ENCODE measurements around the gene GALNT10.

GALNT10 gene

DNA sequence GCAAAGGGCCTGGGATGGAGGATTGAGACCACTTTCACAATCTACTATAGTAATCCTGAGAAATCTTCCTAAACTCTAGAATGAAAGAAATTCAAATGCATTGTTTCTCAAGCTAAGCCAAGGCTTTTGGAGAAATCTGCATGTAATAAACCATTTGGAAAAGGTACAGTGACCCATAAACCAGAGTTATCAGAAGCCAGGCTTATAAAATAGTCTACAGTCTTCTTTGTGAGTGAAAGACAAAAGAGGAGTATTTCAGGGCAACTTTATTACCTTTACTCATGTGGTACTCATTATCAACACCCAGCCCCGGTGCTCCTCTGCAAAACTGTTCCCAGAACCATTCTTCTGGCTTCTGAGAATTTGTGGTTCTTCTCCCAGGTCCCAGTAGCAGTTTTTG is 87.0 kb downstream of the GALNT10 start:
- H3K9me3 ChIP-seq (ENCODE audit: control insufficient read depth in 2 of 2, low read length in 2 of 2) = no peaks in the 10 kb centered on the region
- H3K4me1 ChIP-seq (ENCODE audit: control insufficient read depth, insufficient read depth, low read length) = peaks cover 8% of the 10 kb centered on the region
- no peak overlapping the region for H3K4me3 ChIP-seq (ENCODE audit: low read length in 2 of 2)
- no peak overlapping the region for H3K27ac ChIP-seq (ENCODE audit: low read length)
- no peaks in the 10 kb centered on the region for H3K36me3 ChIP-seq (ENCODE audit: control insufficient read depth in 2 of 2, insufficient read depth in 2 of 2, low read length in 2 of 2)
- H3K9ac ChIP-seq (ENCODE audit: low read length in 2 of 2) = no peak overlapping the region
- no peaks in the 10 kb centered on the region for H3K27me3 ChIP-seq (ENCODE audit: control insufficient read depth in 1 of 2, insufficient read depth in 2 of 2, low read length in 2 of 2)

DNA sequence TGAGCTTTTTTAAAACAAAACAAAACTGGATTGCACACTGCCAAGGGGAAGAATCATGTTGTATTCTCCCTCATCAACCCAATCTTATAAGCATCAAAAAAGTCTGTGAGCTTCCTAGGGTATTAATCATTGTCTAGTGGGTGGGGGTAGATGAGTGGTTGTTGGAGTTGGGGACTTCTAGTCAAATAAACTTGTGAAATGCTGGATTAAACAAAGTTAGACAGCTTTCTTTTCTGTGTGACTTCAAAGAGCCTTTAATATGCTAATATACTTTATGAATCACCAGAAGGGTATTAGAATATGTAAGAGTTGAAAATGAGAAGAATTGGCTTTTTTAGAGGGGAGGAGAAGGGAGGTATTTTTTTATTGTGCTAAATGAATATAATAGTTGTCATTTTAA is 87.7 kb downstream of the GALNT10 start:
- Histone ChIP-seq H3K9me3 (ENCODE audit: control insufficient read depth in 2 of 2, low read length in 2 of 2) (no peaks in the 10 kb centered on the region), H3K27me3 (ENCODE audit: control insufficient read depth in 1 of 2, insufficient read depth in 2 of 2, low read length in 2 of 2) (no peaks in the 10 kb centered on the region), H3K4me1 (ENCODE audit: control insufficient read depth, insufficient read depth, low read length) (peaks cover 3% of the 10 kb centered on the region), H3K4me3 (ENCODE audit: low read length in 2 of 2) (no peak overlapping the region), H3K27ac (ENCODE audit: low read length) (no peak overlapping the region), H3K9ac (ENCODE audit: low read length in 2 of 2) (no peak overlapping the region), H3K36me3 (ENCODE audit: control insufficient read depth in 2 of 2, insufficient read depth in 2 of 2, low read length in 2 of 2) (no peaks in the 10 kb centered on the region)

DNA sequence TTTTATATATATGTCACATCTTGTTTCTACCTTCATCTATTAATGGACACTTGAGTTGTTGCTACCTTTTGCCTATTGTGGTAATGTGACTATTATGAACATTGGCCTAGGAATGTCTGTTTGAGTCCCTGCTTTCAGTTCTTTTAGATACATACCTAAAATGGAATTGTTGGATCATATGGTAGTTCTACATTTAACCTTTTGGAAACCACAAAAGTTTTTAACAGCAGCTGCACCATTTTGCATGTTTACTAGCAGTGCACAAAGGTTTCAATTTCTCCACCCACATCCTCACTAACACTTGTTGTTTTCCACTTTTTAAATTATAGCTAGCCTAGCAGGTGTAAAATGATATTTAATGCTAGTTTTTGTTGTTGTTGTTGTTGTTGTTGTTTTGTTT is 88.4 kb downstream of the GALNT10 start:
- H3K9me3 ChIP-seq (ENCODE audit: control insufficient read depth in 2 of 2, low read length in 2 of 2) = no peaks in the 10 kb centered on the region
- H3K4me1 ChIP-seq (ENCODE audit: control insufficient read depth, insufficient read depth, low read length) = no peaks in the 10 kb centered on the region
- H3K36me3 ChIP-seq (ENCODE audit: control insufficient read depth in 2 of 2, insufficient read depth in 2 of 2, low read length in 2 of 2) = no peaks in the 10 kb centered on the region
- no peak overlapping the region for H3K4me3 ChIP-seq (ENCODE audit: low read length in 2 of 2)
- H3K27ac ChIP-seq (ENCODE audit: low read length) = no peak overlapping the region
- no peak overlapping the region for H3K9ac ChIP-seq (ENCODE audit: low read length in 2 of 2)
- H3K27me3 ChIP-seq (ENCODE audit: control insufficient read depth in 1 of 2, insufficient read depth in 2 of 2, low read length in 2 of 2) = no peaks in the 10 kb centered on the region

DNA sequence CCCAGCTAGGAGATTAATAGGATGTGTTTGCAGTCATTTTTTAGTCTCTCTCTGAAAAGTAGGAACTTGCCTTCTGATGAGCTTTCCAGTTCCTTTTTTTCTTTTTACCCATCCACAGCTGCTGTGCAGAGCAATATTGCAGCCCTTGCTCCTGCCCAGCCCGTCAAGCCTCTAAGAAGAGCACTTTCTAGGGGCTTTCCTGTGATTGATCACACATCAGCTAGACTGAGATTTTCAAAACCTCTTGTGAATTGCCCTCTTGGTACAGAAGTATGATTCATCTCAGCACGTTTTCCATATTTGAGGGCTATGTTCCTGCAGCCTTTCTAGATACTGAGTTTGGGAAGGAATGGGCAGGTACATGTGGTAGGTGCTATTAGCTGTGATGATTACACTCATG is 93.9 kb downstream of the GALNT10 start:
- H3K4me1 ChIP-seq (ENCODE audit: control insufficient read depth, insufficient read depth, low read length) = peaks cover 22% of the 10 kb centered on the region
- no peak overlapping the region for H3K27ac ChIP-seq (ENCODE audit: low read length)
- H3K4me3 ChIP-seq (ENCODE audit: low read length in 2 of 2) = no peak overlapping the region
- H3K27me3 ChIP-seq (ENCODE audit: control insufficient read depth in 1 of 2, insufficient read depth in 2 of 2, low read length in 2 of 2) = no peaks in the 10 kb centered on the region
- no peaks in the 10 kb centered on the region for H3K9me3 ChIP-seq (ENCODE audit: control insufficient read depth in 2 of 2, low read length in 2 of 2)
- H3K9ac ChIP-seq (ENCODE audit: low read length in 2 of 2) = no peak overlapping the region
- H3K36me3 ChIP-seq (ENCODE audit: control insufficient read depth in 2 of 2, insufficient read depth in 2 of 2, low read length in 2 of 2) = no peaks in the 10 kb centered on the region

DNA sequence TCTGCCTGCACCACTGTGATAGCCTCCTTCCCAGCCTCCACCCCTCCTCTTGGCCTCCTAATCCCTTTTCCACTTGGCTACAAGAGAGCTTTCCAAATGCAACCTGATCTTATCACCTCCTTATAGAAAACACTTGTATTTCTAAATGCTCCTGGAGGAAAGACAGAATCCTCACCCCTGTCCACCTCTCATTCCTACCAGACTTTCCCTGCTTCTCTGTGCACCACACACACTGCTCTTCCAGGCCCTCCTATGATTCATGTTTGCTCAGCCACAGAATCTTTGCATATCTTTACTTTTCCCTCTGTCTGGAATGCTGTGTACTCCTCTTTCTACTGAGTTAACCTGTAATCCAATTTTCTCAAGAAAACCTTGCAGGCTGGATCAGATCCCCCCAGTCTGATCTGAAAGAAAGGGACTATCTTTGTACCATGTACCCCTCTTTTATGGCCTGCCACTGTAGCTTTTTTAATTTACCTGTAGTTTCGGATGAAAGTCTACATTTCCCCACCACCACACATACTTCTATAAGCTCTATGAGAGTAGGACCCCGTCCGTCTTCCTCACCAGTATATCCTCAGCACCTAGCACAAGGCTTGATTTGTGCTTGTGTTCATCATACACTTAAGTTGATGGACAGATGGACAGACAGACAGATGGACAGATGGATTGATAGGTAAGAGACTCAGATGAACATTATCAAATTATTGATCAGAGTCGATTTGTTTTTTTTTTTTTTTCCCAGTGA is 95.3 kb downstream of the GALNT10 start:
- Histone ChIP-seq H3K9ac (ENCODE audit: low read length in 2 of 2) (no peak overlapping the region), H3K27ac (ENCODE audit: low read length) (no peak overlapping the region), H3K4me1 (ENCODE audit: control insufficient read depth, insufficient read depth, low read length) (peaks cover 22% of the 10 kb centered on the region), H3K27me3 (ENCODE audit: control insufficient read depth in 1 of 2, insufficient read depth in 2 of 2, low read length in 2 of 2) (no peaks in the 10 kb centered on the region), H3K9me3 (ENCODE audit: control insufficient read depth in 2 of 2, low read length in 2 of 2) (no peaks in the 10 kb centered on the region), H3K36me3 (ENCODE audit: control insufficient read depth in 2 of 2, insufficient read depth in 2 of 2, low read length in 2 of 2) (no peaks in the 10 kb centered on the region), H3K4me3 (ENCODE audit: low read length in 2 of 2) (no peak overlapping the region)

DNA sequence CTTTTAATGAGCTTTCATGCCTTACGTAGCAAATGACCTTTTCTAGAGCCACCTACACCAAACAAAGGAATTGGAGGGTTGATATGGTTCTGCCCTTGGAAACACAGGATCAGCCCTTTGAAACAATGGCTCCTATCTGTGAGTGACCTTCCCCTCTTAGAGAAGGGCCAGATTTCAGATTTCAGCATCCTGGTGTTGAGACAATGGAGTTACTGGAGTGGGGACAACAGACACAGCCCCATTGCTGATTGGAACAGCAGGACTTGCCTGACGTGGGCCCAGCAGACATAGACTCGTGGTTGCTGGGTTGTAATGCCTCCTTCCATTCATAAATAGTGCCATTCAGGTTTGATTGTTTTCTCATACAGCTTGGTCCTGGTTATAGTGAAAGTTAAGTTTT is 96.0 kb downstream of the GALNT10 start:
- H3K4me3 ChIP-seq (ENCODE audit: low read length in 2 of 2) = no peak overlapping the region
- no peak overlapping the region for H3K9ac ChIP-seq (ENCODE audit: low read length in 2 of 2)
- no peaks in the 10 kb centered on the region for H3K27me3 ChIP-seq (ENCODE audit: control insufficient read depth in 1 of 2, insufficient read depth in 2 of 2, low read length in 2 of 2)
- H3K4me1 ChIP-seq (ENCODE audit: control insufficient read depth, insufficient read depth, low read length) = peaks cover 22% of the 10 kb centered on the region
- H3K9me3 ChIP-seq (ENCODE audit: control insufficient read depth in 2 of 2, low read length in 2 of 2) = no peaks in the 10 kb centered on the region
- H3K36me3 ChIP-seq (ENCODE audit: control insufficient read depth in 2 of 2, insufficient read depth in 2 of 2, low read length in 2 of 2) = no peaks in the 10 kb centered on the region
- H3K27ac ChIP-seq (ENCODE audit: low read length) = no peak overlapping the region

DNA sequence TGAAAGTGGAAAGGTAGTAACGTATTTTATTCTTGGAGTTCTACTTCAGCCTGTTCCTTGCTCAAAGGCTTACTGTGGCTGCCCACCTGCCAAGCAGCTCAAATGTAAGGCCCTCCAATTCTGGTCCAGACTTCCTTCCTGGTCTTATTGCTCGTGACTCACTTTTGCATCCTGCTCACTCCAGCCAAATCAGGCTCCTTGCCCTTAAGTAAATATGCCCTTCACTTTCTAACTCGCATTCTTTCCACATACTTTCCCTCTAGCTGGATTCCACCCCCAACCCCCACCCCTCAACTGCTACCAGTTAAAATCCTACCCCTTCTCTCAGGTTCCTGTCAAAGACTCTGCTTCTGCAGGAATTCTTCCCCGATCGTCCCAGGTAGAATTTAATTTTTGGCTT is 96.6 kb downstream of the GALNT10 start:
- Histone ChIP-seq H3K27me3 (ENCODE audit: control insufficient read depth in 1 of 2, insufficient read depth in 2 of 2, low read length in 2 of 2) (no peaks in the 10 kb centered on the region), H3K4me1 (ENCODE audit: control insufficient read depth, insufficient read depth, low read length) (peaks cover 22% of the 10 kb centered on the region), H3K36me3 (ENCODE audit: control insufficient read depth in 2 of 2, insufficient read depth in 2 of 2, low read length in 2 of 2) (no peaks in the 10 kb centered on the region), H3K9me3 (ENCODE audit: control insufficient read depth in 2 of 2, low read length in 2 of 2) (no peaks in the 10 kb centered on the region), H3K4me3 (ENCODE audit: low read length in 2 of 2) (no peak overlapping the region), H3K27ac (ENCODE audit: low read length) (peak overlapping the region; percentile 58), H3K9ac (ENCODE audit: low read length in 2 of 2) (peak overlapping the region in 1 of 2 donors; percentile 13)

DNA sequence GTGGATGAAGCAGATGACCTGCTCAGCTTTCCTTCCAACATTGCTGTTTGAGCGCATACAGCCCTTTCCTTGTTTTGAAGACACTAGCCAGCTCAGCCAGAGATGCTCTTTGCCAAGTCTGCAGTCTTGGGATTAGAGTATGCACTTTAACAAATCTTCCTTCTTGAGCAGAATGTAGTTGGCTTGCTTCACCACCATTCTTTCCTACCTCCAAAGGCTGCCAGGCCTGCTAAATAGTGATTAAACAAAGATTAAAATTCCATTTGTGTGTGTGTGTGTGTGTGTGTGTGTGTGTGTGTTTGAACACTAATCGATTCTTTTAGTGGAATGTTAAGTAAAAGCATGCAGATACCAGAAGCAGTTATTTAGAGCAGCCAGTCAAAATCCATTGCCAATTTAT is 97.6 kb downstream of the GALNT10 start:
- Histone ChIP-seq H3K9me3 (ENCODE audit: control insufficient read depth in 2 of 2, low read length in 2 of 2) (no peaks in the 10 kb centered on the region), H3K36me3 (ENCODE audit: control insufficient read depth in 2 of 2, insufficient read depth in 2 of 2, low read length in 2 of 2) (no peaks in the 10 kb centered on the region), H3K27me3 (ENCODE audit: control insufficient read depth in 1 of 2, insufficient read depth in 2 of 2, low read length in 2 of 2) (no peaks in the 10 kb centered on the region), H3K27ac (ENCODE audit: low read length) (peak overlapping the region; percentile 58), H3K4me1 (ENCODE audit: control insufficient read depth, insufficient read depth, low read length) (peaks cover 22% of the 10 kb centered on the region), H3K9ac (ENCODE audit: low read length in 2 of 2) (no peak overlapping the region), H3K4me3 (ENCODE audit: low read length in 2 of 2) (no peak overlapping the region)

DNA sequence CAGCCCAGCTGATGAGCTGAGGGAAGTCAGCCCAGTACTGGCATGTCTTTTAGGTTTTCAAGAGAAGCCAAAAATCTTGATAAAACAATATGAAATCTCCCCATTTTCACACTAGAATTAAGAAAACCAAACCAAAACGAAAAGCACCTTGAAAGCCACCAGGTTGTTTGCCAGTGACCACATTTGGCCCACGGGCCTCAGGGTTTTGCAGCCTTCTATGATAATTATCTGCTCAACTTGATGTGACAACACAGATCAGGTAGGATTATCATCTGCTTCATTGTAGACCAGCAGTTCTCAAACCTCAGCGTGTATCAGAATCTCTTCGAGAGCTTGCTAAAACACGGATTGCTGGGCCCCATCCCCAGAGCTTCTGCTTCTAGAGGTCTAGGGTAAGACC is 101.4 kb downstream of the GALNT10 start:
- Histone ChIP-seq H3K4me3 (ENCODE audit: low read length in 2 of 2) (no peak overlapping the region), H3K4me1 (ENCODE audit: control insufficient read depth, insufficient read depth, low read length) (peaks cover 14% of the 10 kb centered on the region), H3K36me3 (ENCODE audit: control insufficient read depth in 2 of 2, insufficient read depth in 2 of 2, low read length in 2 of 2) (peaks cover 4 to 7% of the 10 kb centered on the region in 2 donors), H3K9me3 (ENCODE audit: control insufficient read depth in 2 of 2, low read length in 2 of 2) (no peaks in the 10 kb centered on the region), H3K27me3 (ENCODE audit: control insufficient read depth in 1 of 2, insufficient read depth in 2 of 2, low read length in 2 of 2) (no peaks in the 10 kb centered on the region), H3K27ac (ENCODE audit: low read length) (no peak overlapping the region), H3K9ac (ENCODE audit: low read length in 2 of 2) (no peak overlapping the region)

DNA sequence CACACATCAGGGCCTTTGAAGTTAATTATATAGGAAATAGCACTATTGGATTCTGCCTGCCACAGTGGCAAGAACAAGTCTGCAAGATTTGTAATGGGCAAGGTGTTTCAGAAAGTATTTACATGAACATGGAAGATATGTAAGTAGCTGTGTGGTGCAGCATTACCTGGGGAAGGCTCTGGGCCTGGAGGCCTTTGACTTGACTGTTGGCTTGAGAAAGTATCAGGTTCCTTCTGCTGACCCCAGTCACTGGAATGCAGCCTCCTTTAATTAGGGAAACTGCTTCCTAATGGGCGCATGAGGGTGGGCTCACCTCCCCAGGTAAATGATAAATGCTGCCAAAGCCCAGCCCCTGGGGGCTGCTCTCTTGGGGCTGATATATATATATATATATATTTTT is 102.7 kb downstream of the GALNT10 start:
- Histone ChIP-seq H3K36me3 (ENCODE audit: control insufficient read depth in 2 of 2, insufficient read depth in 2 of 2, low read length in 2 of 2) (peaks cover 6 to 7% of the 10 kb centered on the region in 2 donors), H3K4me3 (ENCODE audit: low read length in 2 of 2) (no peak overlapping the region), H3K27ac (ENCODE audit: low read length) (no peak overlapping the region), H3K4me1 (ENCODE audit: control insufficient read depth, insufficient read depth, low read length) (peaks cover under 1% of the 10 kb centered on the region), H3K9me3 (ENCODE audit: control insufficient read depth in 2 of 2, low read length in 2 of 2) (no peaks in the 10 kb centered on the region), H3K27me3 (ENCODE audit: control insufficient read depth in 1 of 2, insufficient read depth in 2 of 2, low read length in 2 of 2) (no peaks in the 10 kb centered on the region), H3K9ac (ENCODE audit: low read length in 2 of 2) (no peak overlapping the region)

DNA sequence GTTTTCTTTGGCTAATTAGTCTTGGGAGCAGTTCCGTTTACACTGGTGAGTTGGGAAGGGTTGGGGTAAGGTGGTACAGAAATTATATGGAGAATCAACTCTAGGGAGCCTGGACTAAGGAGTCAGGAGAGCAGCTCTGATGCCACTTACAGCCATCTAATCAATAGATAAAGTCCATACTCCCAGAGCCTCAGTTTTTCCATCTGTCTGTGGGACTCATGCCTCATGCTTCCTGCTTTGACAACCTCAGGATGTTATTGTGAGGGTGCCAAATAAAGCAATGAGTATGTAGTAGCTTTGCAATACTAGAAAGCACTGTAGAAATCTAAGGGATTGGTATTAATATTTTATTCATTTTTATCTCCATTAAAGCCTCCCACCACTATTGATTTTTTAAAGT is 105.0 kb downstream of the GALNT10 start:
- Histone ChIP-seq H3K27ac (ENCODE audit: low read length) (no peak overlapping the region), H3K9ac (ENCODE audit: low read length in 2 of 2) (no peak overlapping the region), H3K9me3 (ENCODE audit: control insufficient read depth in 2 of 2, low read length in 2 of 2) (no peaks in the 10 kb centered on the region), H3K4me1 (ENCODE audit: control insufficient read depth, insufficient read depth, low read length) (no peaks in the 10 kb centered on the region), H3K4me3 (ENCODE audit: low read length in 2 of 2) (no peak overlapping the region), H3K27me3 (ENCODE audit: control insufficient read depth in 1 of 2, insufficient read depth in 2 of 2, low read length in 2 of 2) (no peaks in the 10 kb centered on the region), H3K36me3 (ENCODE audit: control insufficient read depth in 2 of 2, insufficient read depth in 2 of 2, low read length in 2 of 2) (peaks cover 7 to 20% of the 10 kb centered on the region in 2 donors)
